GM12892 (cell line): ENCODE results near the gene ZNF786.
"Not testable (repeated sequence)": the region's sequence is repeated elsewhere in the genome, so short reads cannot be mapped to it uniquely, and the experiment has no call there.

ENCODE experiments used
- DNase-seq: peaks from one replicate; pipeline ENCODE4 v3.0.0; 2011; ENCODE audit not compliant: insufficient read length
- FAIRE-seq: peaks from 2 replicates; lab custom pipeline; 2011; peaks lifted over from hg19 to GRCh38; lab: Jason Lieb, UNC
- POLR2A ChIP-seq: IDR thresholded peaks from 2 replicates; pipeline ENCODE4 v1.6.1; 2011; ENCODE audit warnings: low read depth, low read length, control low read depth
- POLR2AphosphoS5 ChIP-seq: IDR thresholded peaks from 2 replicates; pipeline ENCODE4 v1.6.1; 2011; ENCODE audit warnings: low read depth, low read length, control low read depth
- TAF1 ChIP-seq: IDR thresholded peaks from 2 replicates; pipeline ENCODE4 v1.6.1; 2011; ENCODE audit warnings: low read depth, mild to moderate bottlenecking, control low read depth, low read length, borderline replicate concordance

The ZNF786 gene

GRCh38 chr7:149050941-149051340, 39.6 kb downstream of the ZNF786 start:
- no peak for TF ChIP-seq TAF1
- no peak for TF ChIP-seq POLR2A
- TF ChIP-seq POLR2AphosphoS5: no peak
- DNase-seq (no peak), FAIRE-seq (no peak)

DNA sequence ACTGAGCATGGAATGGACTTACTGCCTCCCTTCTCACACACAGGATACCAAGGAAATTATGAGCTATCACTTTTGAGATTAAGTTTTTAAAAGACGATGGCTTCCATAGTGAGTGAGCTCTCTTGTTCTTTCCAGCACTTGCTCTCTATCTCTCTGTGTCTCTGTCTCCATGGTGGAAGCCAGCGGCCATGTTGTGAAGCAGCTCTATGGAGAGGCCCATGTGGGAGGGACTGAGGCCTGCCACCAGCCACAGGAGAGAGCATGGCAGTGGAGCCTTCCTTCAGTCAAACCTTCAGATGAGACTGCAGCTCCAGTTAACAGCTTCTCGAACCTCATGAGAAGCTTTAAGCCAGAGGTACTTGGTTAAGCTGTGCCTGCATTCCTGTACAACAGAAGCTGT, 41.7 kb downstream of the ZNF786 start:
- no peak for TF ChIP-seq TAF1
- no peak for TF ChIP-seq POLR2AphosphoS5
- no peak for TF ChIP-seq POLR2A
- DNase-seq: no peak
- no peak for FAIRE-seq

- TF ChIP-seq POLR2AphosphoS5: no peak
- TF ChIP-seq TAF1: no peak
- TF ChIP-seq POLR2A: no peak
Measured at GRCh38 chr7:149046416-149046815, 44.1 kb downstream of the ZNF786 start.

DNA sequence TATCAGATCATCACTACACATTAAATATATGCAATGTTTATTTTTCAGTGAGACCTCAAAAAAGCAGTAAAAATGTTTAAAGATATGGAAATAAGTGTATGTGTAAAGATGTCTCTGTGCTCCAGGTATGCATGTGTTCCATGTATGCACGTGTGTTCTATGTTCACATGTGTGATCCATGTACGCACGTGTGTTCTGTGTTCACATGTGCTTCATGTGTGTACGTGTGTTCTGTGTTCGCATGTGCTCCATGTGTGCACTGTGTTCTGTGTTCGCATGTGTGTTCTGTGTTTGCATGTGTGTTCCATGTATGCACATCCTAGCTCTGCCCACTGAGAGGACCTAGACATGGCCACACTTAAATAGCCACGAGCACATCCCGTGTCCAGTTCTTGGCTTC, 46.6 kb downstream of the ZNF786 start:
- FAIRE-seq (no peak), DNase-seq (no peak)
- TF ChIP-seq POLR2A: no peak

More at GRCh38 chr7:149046416-149046815, 44.1 kb downstream of the ZNF786 start:
- FAIRE-seq: no peak
- no peak for DNase-seq

DNA sequence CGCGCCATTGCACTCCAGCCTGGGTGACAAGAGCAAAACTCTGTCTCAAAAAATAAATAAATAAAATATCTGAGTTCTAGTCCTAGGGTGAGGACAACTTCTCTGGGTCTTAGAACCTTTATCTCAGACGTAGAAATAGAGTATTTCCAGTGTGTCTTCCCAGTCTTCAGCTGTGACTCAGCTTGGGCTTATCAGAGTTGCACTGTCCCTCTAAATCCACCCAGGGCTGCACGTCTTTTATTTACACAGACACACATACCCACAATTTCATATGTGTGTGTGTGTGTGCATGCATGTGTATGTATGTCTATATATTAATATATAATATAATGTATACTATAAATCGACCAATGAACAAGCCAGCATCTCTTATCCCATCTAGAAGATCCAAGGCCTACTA, 49.2 kb downstream of the ZNF786 start:
- no peak for TF ChIP-seq POLR2A
- no peak for TF ChIP-seq TAF1
- TF ChIP-seq POLR2AphosphoS5: no peak
- FAIRE-seq (no peak), DNase-seq (no peak)

GRCh38 chr7:149038641-149039040, 51.9 kb downstream of the ZNF786 start:
- not testable (repeated sequence) for FAIRE-seq, DNase-seq

GRCh38 chr7:149036676-149037075, 53.8 kb downstream of the ZNF786 start:
- DNase-seq: no peak
- no peak for TF ChIP-seq POLR2AphosphoS5
- TF ChIP-seq TAF1: no peak
- no peak for TF ChIP-seq POLR2A
- no peak for FAIRE-seq

DNA sequence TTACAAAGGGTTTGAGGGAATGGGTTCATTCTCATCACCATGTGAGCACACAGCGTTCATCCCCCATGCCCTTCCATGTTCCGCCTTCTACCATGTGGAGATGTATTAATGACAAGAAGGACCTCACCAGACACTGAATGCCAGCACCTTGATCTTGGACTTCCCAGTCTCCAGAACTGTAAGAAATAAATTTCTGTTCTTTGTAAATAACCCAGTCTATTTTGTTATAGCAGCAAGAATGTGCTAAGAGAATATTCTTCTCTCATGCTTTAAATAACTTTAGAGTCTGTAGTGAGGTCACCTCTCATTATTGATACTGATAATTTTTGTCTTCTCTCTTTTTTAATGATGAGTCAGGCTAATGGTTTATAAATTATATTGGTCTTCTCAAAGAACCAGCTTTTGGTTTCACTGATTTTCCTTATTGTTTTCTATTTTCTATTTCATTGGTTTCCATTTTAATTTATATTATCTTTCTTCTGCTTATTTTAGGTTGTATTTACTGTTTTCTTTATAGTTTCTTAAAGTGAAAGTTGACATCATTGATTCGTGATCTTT, 59.1 kb downstream of the ZNF786 start:
- TF ChIP-seq POLR2AphosphoS5 (no peak), TAF1 (no peak), POLR2A (no peak)
- FAIRE-seq (no peak), DNase-seq (no peak)

GRCh38 chr7:149030439-149030838, 60.1 kb downstream of the ZNF786 start:
- FAIRE-seq, DNase-seq: not testable (repeated sequence)

DNA sequence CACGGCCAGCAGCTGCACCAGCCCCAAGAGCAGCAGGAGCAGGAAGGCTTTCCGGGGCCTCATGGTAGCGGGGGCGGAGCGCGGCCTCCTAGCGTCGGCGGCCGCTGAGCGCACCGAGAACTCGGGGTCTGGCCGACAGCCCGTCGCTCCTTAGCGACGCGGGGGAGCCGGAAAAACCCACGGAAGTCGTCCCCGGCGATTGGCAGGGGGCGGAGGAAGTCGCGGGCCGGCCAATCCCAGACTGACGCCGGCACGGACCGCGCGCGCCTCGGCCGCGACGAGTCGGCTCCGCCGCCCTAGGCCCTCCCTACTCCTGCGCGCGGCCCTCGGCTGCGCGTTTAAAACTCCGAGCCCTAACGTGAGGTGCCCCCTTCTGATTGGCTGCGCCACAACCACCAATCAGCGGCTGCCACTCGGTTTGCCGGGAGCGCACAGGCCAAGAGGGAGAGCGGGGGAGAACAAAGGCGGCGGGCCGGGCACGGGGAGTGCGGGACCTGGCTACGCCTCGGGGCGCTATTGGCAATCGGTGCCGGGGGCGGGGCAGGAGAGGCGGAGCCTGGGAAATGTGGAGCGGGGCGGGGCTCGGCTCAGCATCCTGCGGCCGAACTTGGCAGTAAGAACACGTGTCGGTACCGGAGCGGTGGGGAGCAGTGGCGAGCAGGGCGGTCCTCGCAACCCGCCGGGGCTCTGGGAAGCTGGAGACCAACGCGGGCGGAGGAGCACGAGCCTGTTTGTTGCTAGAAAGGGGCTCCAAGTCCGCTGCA, 62.0 kb downstream of the ZNF786 start, which contains the start of gene PDIA4:
Gene PDIA4 (minus strand): TSS at position 160 of the 764 bp plus-strand sequence. CDS start 97 bp downstream, at position 63.
- TF ChIP-seq POLR2AphosphoS5: peak; percentile 85
- peak; percentile 82 for TF ChIP-seq TAF1
- TF ChIP-seq POLR2A: peak; percentile 94
- peak; percentile 99 for FAIRE-seq
- peak; percentile 96 for DNase-seq

DNA sequence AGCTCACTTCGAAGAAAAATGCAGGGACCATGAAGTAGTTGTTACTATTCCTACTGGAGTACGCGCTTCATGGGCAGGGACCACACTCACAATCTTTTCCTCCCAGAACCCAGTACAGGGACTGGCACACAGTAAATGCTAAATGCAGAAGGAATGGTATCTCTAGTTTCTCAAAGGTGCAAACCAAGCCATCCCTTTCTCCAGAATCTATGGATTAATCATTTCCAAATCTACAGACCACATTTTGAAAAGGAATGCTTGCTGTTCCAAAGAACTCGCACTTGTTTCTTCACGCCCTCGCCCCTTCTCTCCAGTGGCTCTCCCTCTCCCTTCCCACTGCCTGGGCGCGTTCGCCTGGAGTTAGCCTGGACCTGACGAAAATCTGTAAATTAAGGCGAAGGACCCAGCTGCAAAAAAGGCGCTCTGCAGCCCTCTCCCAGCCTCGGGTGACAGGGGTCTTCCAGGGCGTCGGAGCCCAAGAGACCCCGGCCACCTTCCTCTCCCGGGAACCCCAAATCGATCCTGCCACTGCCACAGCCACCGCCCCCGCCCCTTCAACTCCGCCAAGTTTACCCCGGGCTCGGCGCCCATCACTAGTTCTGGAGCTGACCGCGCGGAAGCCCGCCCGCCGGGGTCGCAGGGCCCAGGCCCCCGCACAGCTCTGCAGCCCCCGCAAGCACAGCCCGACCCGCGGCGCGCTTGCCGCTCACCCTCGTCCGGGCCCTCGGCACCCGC, 62.7 kb downstream of the ZNF786 start:
- TF ChIP-seq TAF1 (no peak), POLR2A (no peak), POLR2AphosphoS5 (no peak)
- DNase-seq: no peak
- no peak for FAIRE-seq

DNA sequence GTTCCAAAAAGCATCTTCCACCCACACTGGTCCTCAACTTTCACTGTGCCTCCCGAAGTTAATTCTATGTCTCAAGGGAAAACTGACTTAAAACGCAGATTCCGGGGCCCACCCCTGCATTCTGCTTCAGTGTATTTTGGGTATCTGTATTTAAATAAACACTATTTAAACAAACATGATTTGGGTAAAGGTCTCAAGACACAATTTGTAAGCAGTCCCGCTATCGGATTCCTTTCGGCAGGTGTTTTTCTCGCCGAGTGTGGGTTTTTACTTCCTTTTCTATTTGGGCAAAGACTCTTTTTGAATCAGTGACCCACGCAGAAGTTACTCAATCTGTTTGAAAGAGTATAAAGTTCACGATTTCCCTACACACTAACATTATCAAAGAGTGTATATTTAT, 63.5 kb downstream of the ZNF786 start:
- FAIRE-seq (peak; percentile 66), DNase-seq (no peak)
- no peak for TF ChIP-seq POLR2A
- TF ChIP-seq POLR2AphosphoS5: no peak
- no peak for TF ChIP-seq TAF1

GRCh38 chr7:149023662-149024061, 66.9 kb downstream of the ZNF786 start:
- no peak for TF ChIP-seq TAF1
- no peak for TF ChIP-seq POLR2AphosphoS5
- TF ChIP-seq POLR2A: no peak
- FAIRE-seq (no peak), DNase-seq (no peak)
